ENCODE results near the gene SPTSSB. TPM values are rescaled to one million over a fixed set of nuclear protein-coding genes. Genes with fewer than 3 reads are reported as not detected.

SPTSSB gene
- total and polyA plus RNA-seq, 2 experiments from 2014 or later: 23.5 to 33.5 TPM

- H3K27ac ChIP-seq (ENCODE audit: low read depth): no peak overlapping the region
- no peak overlapping the region for H2AFZ ChIP-seq
- H3K36me3 ChIP-seq (ENCODE audit: insufficient read depth): no peaks in the 10 kb centered on the region
- H4K20me1 ChIP-seq (replicated peaks; ENCODE audit: insufficient read depth): no peaks in the 10 kb centered on the region
- no peak overlapping the region for H3K4me3 Mint-ChIP-seq
- H3K9me3 Mint-ChIP-seq: peaks cover 5% of the 10 kb centered on the region; the same call in 2 of the 3 replicates
- H3K4me2 ChIP-seq: no peak overlapping the region
- DNase-seq (ENCODE audit: low spot score): no peak
- H3K79me2 ChIP-seq (replicated peaks; ENCODE audit: insufficient read depth): no peaks in the 10 kb centered on the region
- peaks cover 8% of the 10 kb centered on the region; the same call in 2 of the 3 replicates for H3K36me3 Mint-ChIP-seq (ENCODE audit: low read depth)
- H3K27me3 Mint-ChIP-seq (ENCODE audit: insufficient read depth, low read depth, poor library complexity): no peaks in the 10 kb centered on the region
- TF ChIP-seq CREB1 (CRISPR knock-in tag; IDR thresholded peaks at IDR 0.05; ENCODE audit: low read depth): no peak
- TF ChIP-seq, protein P1, sequence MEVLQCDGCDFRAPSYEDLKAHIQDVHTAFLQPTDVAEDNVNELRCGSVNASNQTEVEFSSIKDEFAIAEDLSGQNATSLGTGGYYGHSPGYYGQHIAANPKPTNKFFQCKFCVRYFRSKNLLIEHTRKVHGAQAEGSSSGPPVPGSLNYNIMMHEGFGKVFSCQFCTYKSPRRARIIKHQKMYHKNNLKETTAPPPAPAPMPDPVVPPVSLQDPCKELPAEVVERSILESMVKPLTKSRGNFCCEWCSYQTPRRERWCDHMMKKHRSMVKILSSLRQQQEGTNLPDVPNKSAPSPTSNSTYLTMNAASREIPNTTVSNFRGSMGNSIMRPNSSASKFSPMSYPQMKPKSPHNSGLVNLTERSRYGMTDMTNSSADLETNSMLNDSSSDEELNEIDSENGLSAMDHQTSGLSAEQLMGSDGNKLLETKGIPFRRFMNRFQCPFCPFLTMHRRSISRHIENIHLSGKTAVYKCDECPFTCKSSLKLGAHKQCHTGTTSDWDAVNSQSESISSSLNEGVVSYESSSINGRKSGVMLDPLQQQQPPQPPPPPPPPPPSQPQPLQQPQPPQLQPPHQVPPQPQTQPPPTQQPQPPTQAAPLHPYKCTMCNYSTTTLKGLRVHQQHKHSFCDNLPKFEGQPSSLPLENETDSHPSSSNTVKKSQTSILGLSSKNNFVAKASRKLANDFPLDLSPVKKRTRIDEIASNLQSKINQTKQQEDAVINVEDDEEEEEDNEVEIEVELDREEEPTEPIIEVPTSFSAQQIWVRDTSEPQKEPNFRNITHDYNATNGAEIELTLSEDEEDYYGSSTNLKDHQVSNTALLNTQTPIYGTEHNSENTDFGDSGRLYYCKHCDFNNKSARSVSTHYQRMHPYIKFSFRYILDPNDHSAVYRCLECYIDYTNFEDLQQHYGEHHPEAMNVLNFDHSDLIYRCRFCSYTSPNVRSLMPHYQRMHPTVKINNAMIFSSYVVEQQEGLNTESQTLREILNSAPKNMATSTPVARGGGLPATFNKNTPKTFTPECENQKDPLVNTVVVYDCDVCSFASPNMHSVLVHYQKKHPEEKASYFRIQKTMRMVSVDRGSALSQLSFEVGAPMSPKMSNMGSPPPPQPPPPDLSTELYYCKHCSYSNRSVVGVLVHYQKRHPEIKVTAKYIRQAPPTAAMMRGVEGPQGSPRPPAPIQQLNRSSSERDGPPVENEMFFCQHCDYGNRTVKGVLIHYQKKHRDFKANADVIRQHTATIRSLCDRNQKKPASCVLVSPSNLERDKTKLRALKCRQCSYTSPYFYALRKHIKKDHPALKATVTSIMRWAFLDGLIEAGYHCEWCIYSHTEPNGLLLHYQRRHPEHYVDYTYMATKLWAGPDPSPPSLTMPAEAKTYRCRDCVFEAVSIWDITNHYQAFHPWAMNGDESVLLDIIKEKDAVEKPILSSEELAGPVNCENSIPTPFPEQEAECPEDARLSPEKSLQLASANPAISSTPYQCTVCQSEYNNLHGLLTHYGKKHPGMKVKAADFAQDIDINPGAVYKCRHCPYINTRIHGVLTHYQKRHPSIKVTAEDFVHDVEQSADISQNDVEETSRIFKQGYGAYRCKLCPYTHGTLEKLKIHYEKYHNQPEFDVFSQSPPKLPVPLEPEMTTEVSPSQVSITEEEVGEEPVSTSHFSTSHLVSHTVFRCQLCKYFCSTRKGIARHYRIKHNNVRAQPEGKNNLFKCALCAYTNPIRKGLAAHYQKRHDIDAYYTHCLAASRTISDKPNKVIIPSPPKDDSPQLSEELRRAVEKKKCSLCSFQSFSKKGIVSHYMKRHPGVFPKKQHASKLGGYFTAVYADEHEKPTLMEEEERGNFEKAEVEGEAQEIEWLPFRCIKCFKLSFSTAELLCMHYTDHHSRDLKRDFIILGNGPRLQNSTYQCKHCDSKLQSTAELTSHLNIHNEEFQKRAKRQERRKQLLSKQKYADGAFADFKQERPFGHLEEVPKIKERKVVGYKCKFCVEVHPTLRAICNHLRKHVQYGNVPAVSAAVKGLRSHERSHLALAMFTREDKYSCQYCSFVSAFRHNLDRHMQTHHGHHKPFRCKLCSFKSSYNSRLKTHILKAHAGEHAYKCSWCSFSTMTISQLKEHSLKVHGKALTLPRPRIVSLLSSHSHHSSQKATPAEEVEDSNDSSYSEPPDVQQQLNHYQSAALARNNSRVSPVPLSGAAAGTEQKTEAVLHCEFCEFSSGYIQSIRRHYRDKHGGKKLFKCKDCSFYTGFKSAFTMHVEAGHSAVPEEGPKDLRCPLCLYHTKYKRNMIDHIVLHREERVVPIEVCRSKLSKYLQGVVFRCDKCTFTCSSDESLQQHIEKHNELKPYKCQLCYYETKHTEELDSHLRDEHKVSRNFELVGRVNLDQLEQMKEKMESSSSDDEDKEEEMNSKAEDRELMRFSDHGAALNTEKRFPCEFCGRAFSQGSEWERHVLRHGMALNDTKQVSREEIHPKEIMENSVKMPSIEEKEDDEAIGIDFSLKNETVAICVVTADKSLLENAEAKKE (CRISPR knock-in tag; IDR thresholded peaks at IDR 0.05): no peak
- TF ChIP-seq CTCF (conservative IDR thresholded peaks at IDR 0.05; ENCODE audit: low read depth in 2 of 2): no peak
- no peak for TF ChIP-seq EZH2 (IDR thresholded peaks at IDR 0.05; ENCODE audit: low read depth, unreplicated experiment)
- TF ChIP-seq NANOG (IDR thresholded peaks at IDR 0.05; ENCODE audit: borderline replicate concordance): no peak
- no peak for TF ChIP-seq ETS1 (IDR thresholded peaks at IDR 0.05)
- TF ChIP-seq POLR2AphosphoS5 (IDR thresholded peaks at IDR 0.05; ENCODE audit: low read depth): no peak
- TF ChIP-seq EZH2phosphoT487 (IDR thresholded peaks at IDR 0.05; ENCODE audit: unreplicated experiment): no peak
- no peak for TF ChIP-seq STAT1 (IDR thresholded peaks at IDR 0.05; ENCODE audit: unreplicated experiment)
- no peak for TF ChIP-seq REST (IDR thresholded peaks at IDR 0.05; ENCODE audit: unreplicated experiment)
- no peaks in the 10 kb centered on the region for H3F3A ChIP-seq (replicated peaks; ENCODE audit: low read depth)
- no peaks in the 10 kb centered on the region for H3K27me3 ChIP-seq (ENCODE audit: insufficient read depth)
- no peaks in the 10 kb centered on the region for H3K9me2 ChIP-seq (ENCODE audit: insufficient read depth)
- H3K27ac Mint-ChIP-seq: no peak overlapping the region
- H3K4me3 ChIP-seq: no peak overlapping the region
- no peak for ATAC-seq
- H3K4me1 Mint-ChIP-seq: peaks cover 14% of the 10 kb centered on the region; the same call in 2 of the 3 replicates
- peaks cover 3% of the 10 kb centered on the region; the same call in 1 of the 2 replicates for H3K4me1 ChIP-seq (ENCODE audit: insufficient read depth)
These were observed 33.8 kb upstream of the SPTSSB start for GRCh38 chr3:161405087-161405486.

Measured in GM23338 (cell line).